Endothelial cell (in vitro differentiated cells): ENCODE results near the gene UNCX. TPM values are rescaled to one million over a fixed set of nuclear protein-coding genes. Genes with fewer than 3 reads are reported as not detected.

Experiments
- DNase-seq: peaks from one replicate; pipeline ENCODE4 v3.0.0; 2021; ENCODE audit warnings: low spot score
- H3K27ac Mint-ChIP-seq: one replicate; pipeline ENCODE4 v1.8.0; 2021; ENCODE audit warnings: mixed read lengths, inconsistent platforms; ENCODE audit not compliant: unreplicated experiment
- H3K27me3 Mint-ChIP-seq: one replicate; pipeline ENCODE4 v1.8.0; 2021; ENCODE audit warnings: mild to moderate bottlenecking, moderate library complexity, mixed read lengths, inconsistent platforms; ENCODE audit not compliant: unreplicated experiment
- H3K36me3 Mint-ChIP-seq: one replicate; pipeline ENCODE4 v1.8.0; 2021; ENCODE audit warnings: mild to moderate bottlenecking, low read depth, mixed read lengths, inconsistent platforms; ENCODE audit not compliant: unreplicated experiment
- H3K4me1 Mint-ChIP-seq: one replicate; pipeline ENCODE4 v1.8.0; 2021; ENCODE audit warnings: mild to moderate bottlenecking, mixed read lengths, inconsistent platforms; ENCODE audit not compliant: unreplicated experiment
- H3K4me3 Mint-ChIP-seq: one replicate; pipeline ENCODE4 v1.8.0; 2021; ENCODE audit warnings: mild to moderate bottlenecking, mixed read lengths, inconsistent platforms; ENCODE audit not compliant: unreplicated experiment
- H3K9me3 Mint-ChIP-seq: one replicate; pipeline ENCODE4 v1.8.0; 2021; ENCODE audit warnings: mixed read lengths, inconsistent platforms; ENCODE audit not compliant: unreplicated experiment
- CTCF ChIP-seq: fragments of 200-600 bp; sonication (generic); IDR thresholded peaks from one replicate; pipeline ENCODE4 v1.5.0; 2021; ENCODE audit warnings: antibody characterized with exemption; ENCODE audit not compliant: unreplicated experiment
- total RNA-seq: library from RNA; stranded (reverse); fragmentation: NEBNext Ultra II Directional; extraction: Animal tissue kit (Norgen Biotek cat#: 25700); gene quantifications from one replicate; pipeline ENCODE4 v1.2.1, GENCODE V29; 2021; ENCODE audit not compliant: unreplicated experiment

The UNCX gene
- total RNA-seq, 1 donor from 2014 or later, result not detected

GRCh38 chr7:1218541-1219165, 14.0 kb upstream of the UNCX start:
- TF ChIP-seq CTCF, result no peak
- no peaks in the 10 kb centered on the region for H3K9me3 Mint-ChIP-seq
- no peaks in the 10 kb centered on the region for H3K4me1 Mint-ChIP-seq
- no peak overlapping the region for H3K4me3 Mint-ChIP-seq
- no peak overlapping the region for H3K27ac Mint-ChIP-seq
- peaks cover 5% of the 10 kb centered on the region for H3K27me3 Mint-ChIP-seq
- H3K36me3 Mint-ChIP-seq, result no peaks in the 10 kb centered on the region
- DNase-seq, result no peak

GRCh38 chr7:1219498-1219897, 13.2 kb upstream of the UNCX start:
- Mint-ChIP-seq H3K9me3 (no peaks in the 10 kb centered on the region), H3K27me3 (peaks cover 7% of the 10 kb centered on the region), H3K4me3 (no peak overlapping the region), H3K27ac (no peak overlapping the region), H3K36me3 (no peaks in the 10 kb centered on the region), H3K4me1 (peaks cover 2% of the 10 kb centered on the region)
- no peak for TF ChIP-seq CTCF
- DNase-seq, result no peak

- Mint-ChIP-seq H3K36me3 (no peaks in the 10 kb centered on the region), H3K9me3 (no peaks in the 10 kb centered on the region), H3K4me1 (peaks cover 2% of the 10 kb centered on the region), H3K27me3 (peaks cover 11% of the 10 kb centered on the region), H3K27ac (no peak overlapping the region), H3K4me3 (no peak overlapping the region)
- no peak for TF ChIP-seq CTCF
- no peak for DNase-seq
Observed at GRCh38 chr7:1220000-1220726, 12.5 kb upstream of the UNCX start.

- Mint-ChIP-seq H3K4me1 (peaks cover 7% of the 10 kb centered on the region), H3K36me3 (no peaks in the 10 kb centered on the region), H3K27me3 (peaks cover 16% of the 10 kb centered on the region), H3K27ac (no peak overlapping the region), H3K4me3 (no peak overlapping the region), H3K9me3 (no peaks in the 10 kb centered on the region)
- TF ChIP-seq CTCF, result no peak
- DNase-seq, result no peak
Observed at GRCh38 chr7:1220977-1221745, 11.5 kb upstream of the UNCX start.
